ENCODE data around the gene CDK19. TPM values are rescaled to one million over a fixed set of nuclear protein-coding genes. Genes with fewer than 3 reads are reported as not detected.

Gene CDK19
- total and polyA plus RNA-seq, 2 donors (not counting 1 experiment from before 2014, with no cell fraction given) = 11.2 to 11.3 TPM

DNA sequence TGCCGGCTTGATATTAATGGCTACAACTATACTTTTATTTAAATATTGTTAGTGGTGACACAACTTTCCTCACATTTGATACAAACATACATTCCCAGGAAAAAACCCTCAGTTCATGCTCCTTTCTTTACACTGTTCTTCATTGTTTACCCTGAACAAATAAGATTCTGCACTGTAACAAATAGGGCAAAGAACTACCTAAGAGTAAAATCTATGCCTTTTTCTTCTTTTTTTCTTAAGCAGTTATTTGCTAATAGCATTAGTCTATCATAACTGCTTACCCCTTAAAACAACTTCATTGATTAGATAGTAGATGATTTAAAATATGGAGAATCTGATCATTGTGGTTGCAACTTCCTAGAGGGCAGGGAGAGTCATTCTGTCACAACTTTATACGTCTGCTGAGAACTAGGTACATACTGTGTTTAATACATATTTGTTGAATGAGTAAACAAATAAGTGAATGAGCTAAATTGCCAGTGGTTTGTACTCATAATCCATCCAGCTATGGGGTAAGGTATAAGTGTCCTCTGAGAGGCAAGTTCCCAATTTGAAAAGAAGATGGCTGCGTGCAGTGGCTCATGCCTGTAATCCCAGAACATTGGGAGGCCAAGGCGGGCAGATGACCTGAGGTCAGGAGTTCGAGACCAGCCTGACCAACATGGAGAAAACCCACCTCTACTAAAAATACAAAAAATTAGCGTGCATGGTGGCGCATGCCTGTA, 161.0 kb downstream of the CDK19 start:
- H3K79me2 ChIP-seq (ENCODE audit: control insufficient read depth, insufficient read depth, low read length) = no peaks in the 10 kb centered on the region
- no peak overlapping the region for H3K4me3 ChIP-seq (replicated peaks in 1 of 4; ENCODE audit: control extremely low read depth in 1 of 4, insufficient read depth in 1 of 4, low read depth in 3 of 4, low read length in 4 of 4)
- no peak overlapping the region for H2AFZ ChIP-seq (ENCODE audit: low read length)
- DNase-seq (ENCODE audit: low read depth in 2 of 2) = peak in 1 of 2 donors; percentile 9
- no peak overlapping the region for H3K27ac ChIP-seq (ENCODE audit: insufficient read depth, low read length)
- H3K9me3 ChIP-seq (ENCODE audit: control insufficient read depth, insufficient read depth, low read depth, low read length) = no peaks in the 10 kb centered on the region
- H3K4me1 ChIP-seq (ENCODE audit: control insufficient read depth, extremely low read depth, insufficient read depth, low read length) = no peaks in the 10 kb centered on the region
- no peak overlapping the region for H3K9ac ChIP-seq (ENCODE audit: insufficient read depth, low read length)
- H4K20me1 ChIP-seq (ENCODE audit: control insufficient read depth, extremely low read depth, insufficient read depth, low read length) = no peaks in the 10 kb centered on the region
- TF ChIP-seq, protein P1, sequence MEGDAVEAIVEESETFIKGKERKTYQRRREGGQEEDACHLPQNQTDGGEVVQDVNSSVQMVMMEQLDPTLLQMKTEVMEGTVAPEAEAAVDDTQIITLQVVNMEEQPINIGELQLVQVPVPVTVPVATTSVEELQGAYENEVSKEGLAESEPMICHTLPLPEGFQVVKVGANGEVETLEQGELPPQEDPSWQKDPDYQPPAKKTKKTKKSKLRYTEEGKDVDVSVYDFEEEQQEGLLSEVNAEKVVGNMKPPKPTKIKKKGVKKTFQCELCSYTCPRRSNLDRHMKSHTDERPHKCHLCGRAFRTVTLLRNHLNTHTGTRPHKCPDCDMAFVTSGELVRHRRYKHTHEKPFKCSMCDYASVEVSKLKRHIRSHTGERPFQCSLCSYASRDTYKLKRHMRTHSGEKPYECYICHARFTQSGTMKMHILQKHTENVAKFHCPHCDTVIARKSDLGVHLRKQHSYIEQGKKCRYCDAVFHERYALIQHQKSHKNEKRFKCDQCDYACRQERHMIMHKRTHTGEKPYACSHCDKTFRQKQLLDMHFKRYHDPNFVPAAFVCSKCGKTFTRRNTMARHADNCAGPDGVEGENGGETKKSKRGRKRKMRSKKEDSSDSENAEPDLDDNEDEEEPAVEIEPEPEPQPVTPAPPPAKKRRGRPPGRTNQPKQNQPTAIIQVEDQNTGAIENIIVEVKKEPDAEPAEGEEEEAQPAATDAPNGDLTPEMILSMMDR (conservative IDR thresholded peaks at IDR 0.05 in 1 of 2, IDR thresholded peaks at IDR 0.05 in 1 of 2; ENCODE audit: low read depth in 1 of 2, low read length in 2 of 2) = no peak
- no peak for TF ChIP-seq EZH2 (IDR thresholded peaks at IDR 0.05; ENCODE audit: low read length, missing control alignments)
- H3K27me3 ChIP-seq (ENCODE audit: control insufficient read depth, insufficient read depth, low read length) = no peaks in the 10 kb centered on the region
- no peak overlapping the region for H3K4me2 ChIP-seq (ENCODE audit: extremely low read depth, insufficient read depth, low read length)
- no peaks in the 10 kb centered on the region for H3K36me3 ChIP-seq (ENCODE audit: control insufficient read depth, insufficient read depth, low read length)

- H3K4me2 ChIP-seq (ENCODE audit: extremely low read depth, insufficient read depth, low read length) = no peak overlapping the region
- TF ChIP-seq EZH2 (IDR thresholded peaks at IDR 0.05; ENCODE audit: low read length, missing control alignments) = no peak
- TF ChIP-seq, protein P1 (conservative IDR thresholded peaks at IDR 0.05 in 1 of 2, IDR thresholded peaks at IDR 0.05 in 1 of 2; ENCODE audit: low read depth in 1 of 2, low read length in 2 of 2) = no peak
- no peak for DNase-seq (ENCODE audit: low read depth in 2 of 2)
These were observed 161.9 kb downstream of the CDK19 start for GRCh38 chr6:110653381-110653780.

GRCh38 chr6:110652520-110652919, 162.7 kb downstream of the CDK19 start:
- no peaks in the 10 kb centered on the region for H3K27me3 ChIP-seq (ENCODE audit: control insufficient read depth, insufficient read depth, low read length)
- no peak overlapping the region for H2AFZ ChIP-seq (ENCODE audit: low read length)
- H3K4me1 ChIP-seq (ENCODE audit: control insufficient read depth, extremely low read depth, insufficient read depth, low read length) = no peaks in the 10 kb centered on the region
- no peaks in the 10 kb centered on the region for H3K9me3 ChIP-seq (ENCODE audit: control insufficient read depth, insufficient read depth, low read depth, low read length)
- H3K79me2 ChIP-seq (ENCODE audit: control insufficient read depth, insufficient read depth, low read length) = no peaks in the 10 kb centered on the region
- H3K27ac ChIP-seq (ENCODE audit: insufficient read depth, low read length) = no peak overlapping the region
- no peak for DNase-seq (ENCODE audit: low read depth in 2 of 2)
- TF ChIP-seq, protein P1 (conservative IDR thresholded peaks at IDR 0.05 in 1 of 2, IDR thresholded peaks at IDR 0.05 in 1 of 2; ENCODE audit: low read depth in 1 of 2, low read length in 2 of 2) = no peak
- TF ChIP-seq EZH2 (IDR thresholded peaks at IDR 0.05; ENCODE audit: low read length, missing control alignments) = no peak
- no peak overlapping the region for H3K4me2 ChIP-seq (ENCODE audit: extremely low read depth, insufficient read depth, low read length)
- no peak overlapping the region for H3K9ac ChIP-seq (ENCODE audit: insufficient read depth, low read length)
- no peaks in the 10 kb centered on the region for H4K20me1 ChIP-seq (ENCODE audit: control insufficient read depth, extremely low read depth, insufficient read depth, low read length)
- no peaks in the 10 kb centered on the region for H3K36me3 ChIP-seq (ENCODE audit: control insufficient read depth, insufficient read depth, low read length)
- no peak overlapping the region for H3K4me3 ChIP-seq (replicated peaks in 1 of 4; ENCODE audit: control extremely low read depth in 1 of 4, insufficient read depth in 1 of 4, low read depth in 3 of 4, low read length in 4 of 4)

More at GRCh38 chr6:110653381-110653780, 161.9 kb downstream of the CDK19 start:
- Histone ChIP-seq H4K20me1 (ENCODE audit: control insufficient read depth, extremely low read depth, insufficient read depth, low read length) (no peaks in the 10 kb centered on the region), H3K79me2 (ENCODE audit: control insufficient read depth, insufficient read depth, low read length) (no peaks in the 10 kb centered on the region), H3K9me3 (ENCODE audit: control insufficient read depth, insufficient read depth, low read depth, low read length) (no peaks in the 10 kb centered on the region), H3K4me3 (replicated peaks in 1 of 4; ENCODE audit: control extremely low read depth in 1 of 4, insufficient read depth in 1 of 4, low read depth in 3 of 4, low read length in 4 of 4) (no peak overlapping the region), H3K9ac (ENCODE audit: insufficient read depth, low read length) (no peak overlapping the region), H3K36me3 (ENCODE audit: control insufficient read depth, insufficient read depth, low read length) (no peaks in the 10 kb centered on the region), H3K4me1 (ENCODE audit: control insufficient read depth, extremely low read depth, insufficient read depth, low read length) (no peaks in the 10 kb centered on the region), H3K27me3 (ENCODE audit: control insufficient read depth, insufficient read depth, low read length) (no peaks in the 10 kb centered on the region), H3K27ac (ENCODE audit: insufficient read depth, low read length) (no peak overlapping the region), H2AFZ (ENCODE audit: low read length) (no peak overlapping the region)
